Osteoblast (primary cell): ENCODE results near the gene DYNC1I2. TPM values are rescaled to one million over a fixed set of nuclear protein-coding genes. Genes with fewer than 3 reads are reported as not detected.

ENCODE experiments used
- DNase-seq: peaks from one replicate; pipeline ENCODE4 v3.0.0; 2011; ENCODE audit warnings: low spot score, mixed read lengths; ENCODE audit not compliant: insufficient read length; ENCODE audit errors: missing footprints
- H2AFZ ChIP-seq: 2 replicates; pipeline ENCODE4 v1.6.0; 2011; ENCODE audit warnings: mild to moderate bottlenecking, low read length
- H3K27ac ChIP-seq: 2 replicates; pipeline ENCODE4 v1.5.1; 2011; ENCODE audit warnings: mild to moderate bottlenecking, low read depth, low read length, moderate library complexity
- H3K27me3 ChIP-seq: 2 replicates; pipeline ENCODE4 v1.6.0; 2012; ENCODE audit warnings: mild to moderate bottlenecking, control low read depth, inconsistent platforms, low read length, moderate library complexity; ENCODE audit not compliant: insufficient read depth
- H3K36me3 ChIP-seq: 2 replicates; pipeline ENCODE4 v1.5.1; 2011; ENCODE audit warnings: mild to moderate bottlenecking, low read length, control low read depth, moderate library complexity; ENCODE audit not compliant: insufficient read depth
- H3K4me1 ChIP-seq: 2 replicates; pipeline ENCODE4 v1.5.1; 2011; ENCODE audit warnings: mild to moderate bottlenecking, low read length, control low read depth, moderate library complexity; ENCODE audit not compliant: insufficient read depth
- H3K4me2 ChIP-seq: 2 replicates; pipeline ENCODE4 v1.6.0; 2011; ENCODE audit warnings: mild to moderate bottlenecking, low read length; ENCODE audit not compliant: insufficient read depth
- H3K4me3 ChIP-seq: fragments of 200-600 bp; sonication (generic); 3 replicates; pipeline ENCODE4 v1.5.1; 2012; ENCODE audit warnings: mild to moderate bottlenecking, low read length, inconsistent platforms; ENCODE audit not compliant: insufficient read depth
- H3K79me2 ChIP-seq: 2 replicates; pipeline ENCODE4 v1.6.0; 2012; ENCODE audit warnings: mild to moderate bottlenecking, low read length, control low read depth, inconsistent platforms; ENCODE audit not compliant: insufficient read depth
- H3K9me3 ChIP-seq: 2 replicates; pipeline ENCODE4 v1.5.1; 2011; ENCODE audit warnings: low read depth, low read length, control low read depth
- H4K20me1 ChIP-seq: 2 replicates; pipeline ENCODE4 v1.6.0; 2012; ENCODE audit warnings: mild to moderate bottlenecking, low read length, control low read depth; ENCODE audit not compliant: insufficient read depth
- total RNA-seq: library from RNA; depleted of rRNA; stranded (reverse); fragments of >200 nt; gene quantifications from 2 replicates; pipeline ENCODE4 v1.2.3, GENCODE V29; 2012
- TF ChIP-seq, protein P1 (sequence below): IDR thresholded peaks from 2 replicates; pipeline ENCODE4 v1.5.1; 2011; ENCODE audit warnings: mild to moderate bottlenecking, low read depth, low read length, moderate library complexity; ENCODE audit errors: extremely low read depth

The DYNC1I2 gene
- total RNA-seq, 1 donor: 110 TPM

DNA sequence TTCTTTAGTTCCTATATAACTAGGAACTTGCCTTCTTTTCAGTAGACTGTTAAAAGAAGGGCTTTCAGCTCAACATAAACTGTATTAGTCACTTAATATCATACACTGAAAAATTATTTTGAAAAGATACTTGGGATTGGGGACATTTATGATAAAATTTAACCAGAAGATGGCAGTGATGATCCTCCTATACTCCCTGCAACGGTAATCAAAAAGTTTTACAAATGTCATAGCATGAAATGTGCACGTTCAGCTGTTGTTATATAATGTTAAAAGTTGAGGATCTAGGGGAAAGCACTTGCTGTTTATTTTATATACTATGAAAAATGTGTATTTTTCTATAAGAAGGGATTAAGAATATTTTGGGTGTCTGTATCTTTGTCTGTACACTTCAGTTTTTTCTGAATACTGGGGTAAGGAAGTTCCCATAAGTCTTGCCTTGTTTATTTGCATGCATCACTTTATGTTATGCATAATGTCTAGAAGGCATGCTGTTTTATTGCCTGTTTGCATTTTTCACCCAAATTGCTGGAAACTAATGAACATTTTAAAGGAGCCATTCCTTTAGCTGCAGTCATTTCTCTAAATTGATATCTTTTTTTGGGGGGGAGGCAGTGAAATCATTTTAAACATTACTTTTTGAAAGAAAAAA is 19.0 kb downstream of the DYNC1I2 start:
- Histone ChIP-seq H3K9me3 (no peaks in the 10 kb centered on the region), H3K27me3 (no peaks in the 10 kb centered on the region), H3K4me2 (no peak overlapping the region), H2AFZ (no peak overlapping the region), H3K4me1 (peaks cover 12% of the 10 kb centered on the region), H3K79me2 (peaks cover 51% of the 10 kb centered on the region), H3K27ac (no peak overlapping the region), H3K36me3 (peaks cover 8% of the 10 kb centered on the region), H4K20me1 (peaks cover 20% of the 10 kb centered on the region), H3K4me3 (no peak overlapping the region)
- TF ChIP-seq, protein P1, sequence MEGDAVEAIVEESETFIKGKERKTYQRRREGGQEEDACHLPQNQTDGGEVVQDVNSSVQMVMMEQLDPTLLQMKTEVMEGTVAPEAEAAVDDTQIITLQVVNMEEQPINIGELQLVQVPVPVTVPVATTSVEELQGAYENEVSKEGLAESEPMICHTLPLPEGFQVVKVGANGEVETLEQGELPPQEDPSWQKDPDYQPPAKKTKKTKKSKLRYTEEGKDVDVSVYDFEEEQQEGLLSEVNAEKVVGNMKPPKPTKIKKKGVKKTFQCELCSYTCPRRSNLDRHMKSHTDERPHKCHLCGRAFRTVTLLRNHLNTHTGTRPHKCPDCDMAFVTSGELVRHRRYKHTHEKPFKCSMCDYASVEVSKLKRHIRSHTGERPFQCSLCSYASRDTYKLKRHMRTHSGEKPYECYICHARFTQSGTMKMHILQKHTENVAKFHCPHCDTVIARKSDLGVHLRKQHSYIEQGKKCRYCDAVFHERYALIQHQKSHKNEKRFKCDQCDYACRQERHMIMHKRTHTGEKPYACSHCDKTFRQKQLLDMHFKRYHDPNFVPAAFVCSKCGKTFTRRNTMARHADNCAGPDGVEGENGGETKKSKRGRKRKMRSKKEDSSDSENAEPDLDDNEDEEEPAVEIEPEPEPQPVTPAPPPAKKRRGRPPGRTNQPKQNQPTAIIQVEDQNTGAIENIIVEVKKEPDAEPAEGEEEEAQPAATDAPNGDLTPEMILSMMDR: peak; percentile 50
- DNase-seq: no peak

DNA sequence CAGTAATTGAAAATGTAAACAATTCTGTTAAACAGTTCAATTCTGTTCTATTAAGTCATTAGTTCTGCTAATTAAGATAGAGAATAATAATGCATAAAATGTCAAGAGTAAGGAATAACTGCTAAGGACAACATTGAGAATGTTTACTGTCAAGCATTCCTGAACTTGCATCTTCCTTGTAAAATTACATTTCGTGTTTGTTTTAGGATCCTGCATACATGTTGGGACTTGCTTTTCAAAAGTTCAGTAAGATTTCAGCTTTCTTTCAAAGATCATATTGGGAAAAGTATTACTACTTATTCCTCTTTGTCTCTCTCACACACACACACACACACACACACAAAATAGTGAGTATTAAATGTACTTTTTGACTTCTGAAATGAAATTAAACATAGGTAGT is 20.5 kb downstream of the DYNC1I2 start:
- Histone ChIP-seq H3K9me3 (no peaks in the 10 kb centered on the region), H3K27me3 (no peaks in the 10 kb centered on the region), H3K4me2 (no peak overlapping the region), H2AFZ (no peak overlapping the region), H3K79me2 (peaks cover 48% of the 10 kb centered on the region), H3K4me3 (no peak overlapping the region), H4K20me1 (peaks cover 18% of the 10 kb centered on the region), H3K4me1 (peaks cover 23% of the 10 kb centered on the region), H3K36me3 (peaks cover 7% of the 10 kb centered on the region), H3K27ac (no peak overlapping the region)
- DNase-seq: no peak
- TF ChIP-seq, protein P1: no peak

DNA sequence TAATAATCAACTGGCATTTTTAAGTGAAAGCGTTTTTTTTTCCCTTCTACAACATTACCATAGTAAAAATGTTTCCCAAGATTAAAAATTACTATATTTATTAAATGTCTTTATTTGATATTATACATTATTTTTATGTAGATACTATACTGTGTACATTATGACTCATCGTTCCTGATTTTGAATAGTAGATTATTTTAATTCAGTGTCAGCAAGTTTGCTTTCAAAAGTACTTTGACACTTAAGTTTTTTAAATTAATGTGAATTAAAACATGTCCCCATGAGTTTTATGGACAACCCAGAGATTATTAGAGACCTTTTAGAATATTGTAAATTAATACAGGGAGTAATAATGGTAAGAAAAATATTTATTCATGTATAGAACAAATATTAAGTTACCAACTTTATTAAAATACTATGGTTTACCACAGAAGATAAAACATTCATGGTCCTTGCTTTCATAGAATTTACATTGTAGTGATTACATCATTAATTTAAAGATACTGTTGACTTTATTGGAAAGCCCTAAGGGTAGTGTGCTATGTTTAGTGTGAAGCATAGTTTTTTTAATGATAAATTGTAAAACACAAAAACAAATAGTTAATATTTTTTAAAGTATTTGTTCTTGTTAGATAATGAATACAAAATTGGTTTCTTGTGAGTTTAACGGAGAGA is 21.9 kb downstream of the DYNC1I2 start:
- Histone ChIP-seq H3K4me1 (peaks cover 27% of the 10 kb centered on the region), H2AFZ (no peak overlapping the region), H4K20me1 (peaks cover 12% of the 10 kb centered on the region), H3K36me3 (peaks cover 3% of the 10 kb centered on the region), H3K9me3 (no peaks in the 10 kb centered on the region), H3K4me3 (no peak overlapping the region), H3K27me3 (no peaks in the 10 kb centered on the region), H3K79me2 (peaks cover 46% of the 10 kb centered on the region), H3K4me2 (no peak overlapping the region), H3K27ac (no peak overlapping the region)
- no peak for DNase-seq
- TF ChIP-seq, protein P1: no peak

DNA sequence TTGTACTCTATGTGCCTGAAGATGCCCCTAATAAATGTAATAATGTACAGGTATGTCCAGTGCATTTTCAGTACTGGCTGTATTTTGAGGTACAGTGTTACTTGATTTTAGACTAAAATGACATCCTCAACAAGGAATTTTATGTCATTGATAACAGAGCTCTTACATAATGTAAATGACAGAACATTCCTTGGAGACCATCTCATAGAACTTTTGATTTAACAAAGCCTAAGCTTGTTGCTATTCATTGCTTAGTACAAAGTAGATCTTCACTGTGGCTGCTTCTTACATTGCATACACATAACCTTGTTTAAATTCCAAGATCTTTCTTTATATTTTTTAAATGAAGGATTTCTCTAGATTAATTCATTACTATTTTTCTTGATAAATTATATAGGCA is 24.1 kb downstream of the DYNC1I2 start:
- DNase-seq: peak; percentile 31
- peak overlapping the region; percentile 52 for H3K4me2 ChIP-seq
- H3K27me3 ChIP-seq: no peaks in the 10 kb centered on the region
- H3K36me3 ChIP-seq: peaks cover 13% of the 10 kb centered on the region
- peak overlapping the region; percentile 72 for H3K27ac ChIP-seq
- no peaks in the 10 kb centered on the region for H3K9me3 ChIP-seq
- peaks cover 30% of the 10 kb centered on the region for H3K79me2 ChIP-seq
- H2AFZ ChIP-seq: no peak overlapping the region
- H3K4me1 ChIP-seq: peaks cover 27% of the 10 kb centered on the region
- H4K20me1 ChIP-seq: peaks cover 3% of the 10 kb centered on the region
- no peak overlapping the region for H3K4me3 ChIP-seq
- TF ChIP-seq, protein P1: no peak
